HL-60/S4 (cell line): ENCODE measurements around the gene MZF1.

ENCODE experiments used
- in situ Hi-C: fragments of 300-500 bp; cut with MboI; formaldehyde crosslinking; loops from 2 replicates; pipeline ENCODE4 v1.14.3; 2022; ENCODE audit warnings: low sequenced_read_pairs

MZF1 gene

GRCh38 chr19:58570770-58571574 is 2.2 kb downstream of the MZF1 start:
- in situ Hi-C loops, result no loop called here

DNA sequence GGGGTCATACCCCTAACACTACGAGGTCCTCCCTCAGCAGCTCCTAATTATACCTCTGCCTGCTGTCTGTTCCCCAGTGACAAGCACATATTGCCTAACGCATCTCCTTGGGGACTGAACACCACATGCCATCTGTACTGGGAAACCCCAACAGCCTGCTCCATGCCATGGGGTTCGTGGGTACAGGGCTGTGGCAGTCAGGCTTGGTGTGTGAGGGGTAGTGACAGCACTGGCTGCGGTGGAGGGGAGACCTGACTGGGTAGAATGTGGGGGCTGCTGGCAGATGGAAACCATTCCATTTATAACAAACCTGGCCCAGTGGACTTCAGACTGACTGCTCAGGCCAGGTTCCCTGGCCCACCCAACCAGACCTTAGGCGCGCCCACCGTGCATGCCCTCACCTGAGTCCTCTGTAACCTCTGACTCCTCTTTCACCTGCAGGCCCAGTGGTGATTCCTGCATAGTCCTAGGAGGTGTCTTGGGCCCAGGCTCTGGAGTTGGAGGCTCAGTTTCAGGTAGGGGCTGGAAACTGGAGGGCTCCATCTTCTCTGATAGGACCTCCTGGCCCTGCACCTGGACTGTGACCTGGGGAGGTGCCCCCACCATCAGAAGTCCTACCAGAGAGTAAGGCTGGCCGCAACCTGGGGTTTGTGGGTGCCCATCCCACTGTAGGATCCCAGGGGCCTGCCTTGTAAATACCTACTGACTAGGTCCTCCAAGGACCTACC is 3.0 kb downstream of the MZF1 start:
- in situ Hi-C loops, result no loop called here

- in situ Hi-C loops, result no loop called here
These were observed 3.8 kb downstream of the MZF1 start for GRCh38 chr19:58569191-58569942.

- in situ Hi-C loops, result no loop called here
These were observed 4.5 kb downstream of the MZF1 start for GRCh38 chr19:58568453-58569130.

- in situ Hi-C loops, result no loop called here
These were observed 6.1 kb downstream of the MZF1 start for GRCh38 chr19:58566989-58567388.

DNA sequence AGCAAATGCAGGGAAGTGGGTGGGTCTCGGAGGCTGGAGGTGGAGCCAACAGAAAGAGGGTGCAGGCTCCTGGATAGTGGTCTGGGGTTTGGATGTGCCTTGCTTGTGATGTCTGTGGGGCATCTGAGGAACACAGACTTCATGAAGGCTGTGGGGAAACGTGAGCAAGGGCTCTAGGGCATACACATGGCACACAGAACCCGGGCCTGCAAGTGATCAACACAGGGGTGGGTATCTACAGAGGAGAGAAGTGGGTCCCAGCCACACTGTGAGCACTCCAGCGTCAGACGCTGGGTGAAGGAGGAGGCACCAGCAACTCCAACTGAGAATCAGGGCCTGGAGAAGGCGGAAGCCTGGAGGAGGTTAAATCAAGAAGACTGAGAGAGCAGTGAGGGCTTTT is 9.3 kb downstream of the MZF1 start:
- in situ Hi-C loops, result no loop called here

DNA sequence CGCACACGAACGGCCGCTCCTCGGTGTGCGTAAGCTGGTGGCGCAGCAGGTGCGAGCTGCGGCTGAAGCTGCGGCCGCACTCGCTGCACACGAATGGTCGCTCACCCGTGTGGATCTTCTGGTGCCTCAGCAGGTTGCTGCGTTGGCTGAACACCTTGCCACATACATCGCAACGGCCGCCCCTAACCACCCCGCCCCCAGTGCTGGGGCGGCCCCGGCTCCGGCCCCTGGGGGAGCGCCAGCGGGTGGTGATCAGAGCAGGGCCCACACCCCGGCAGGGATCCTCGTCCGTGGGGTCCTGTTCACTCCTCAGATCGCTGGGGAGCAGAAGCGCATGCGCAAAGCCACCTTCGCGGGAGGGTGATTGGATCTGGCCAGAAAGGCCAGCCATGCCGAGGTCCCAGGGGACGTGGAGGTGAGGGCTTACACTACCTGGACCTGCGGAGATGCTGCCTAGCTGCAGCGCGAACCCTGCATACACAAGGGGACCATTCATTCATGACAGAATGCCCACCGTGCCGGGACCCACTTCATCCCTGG is 10.0 kb downstream of the MZF1 start:
- in situ Hi-C loops, result no loop called here

- in situ Hi-C loops, result no loop called here
These were observed 10.8 kb downstream of the MZF1 start for GRCh38 chr19:58562122-58563033.

- in situ Hi-C loops, result no loop called here
These were observed 11.6 kb downstream of the MZF1 start for GRCh38 chr19:58561373-58562121.

- in situ Hi-C loops, result no loop called here
These were observed 12.2 kb downstream of the MZF1 start for GRCh38 chr19:58560921-58561320.

GRCh38 chr19:58560007-58560887 is 12.9 kb downstream of the MZF1 start:
- in situ Hi-C loops, result no loop called here

GRCh38 chr19:58559275-58560006 is 13.7 kb downstream of the MZF1 start:
- in situ Hi-C loops, result no loop called here

- in situ Hi-C loops, result no loop called here
These were observed 14.4 kb downstream of the MZF1 start for GRCh38 chr19:58558623-58559274.

DNA sequence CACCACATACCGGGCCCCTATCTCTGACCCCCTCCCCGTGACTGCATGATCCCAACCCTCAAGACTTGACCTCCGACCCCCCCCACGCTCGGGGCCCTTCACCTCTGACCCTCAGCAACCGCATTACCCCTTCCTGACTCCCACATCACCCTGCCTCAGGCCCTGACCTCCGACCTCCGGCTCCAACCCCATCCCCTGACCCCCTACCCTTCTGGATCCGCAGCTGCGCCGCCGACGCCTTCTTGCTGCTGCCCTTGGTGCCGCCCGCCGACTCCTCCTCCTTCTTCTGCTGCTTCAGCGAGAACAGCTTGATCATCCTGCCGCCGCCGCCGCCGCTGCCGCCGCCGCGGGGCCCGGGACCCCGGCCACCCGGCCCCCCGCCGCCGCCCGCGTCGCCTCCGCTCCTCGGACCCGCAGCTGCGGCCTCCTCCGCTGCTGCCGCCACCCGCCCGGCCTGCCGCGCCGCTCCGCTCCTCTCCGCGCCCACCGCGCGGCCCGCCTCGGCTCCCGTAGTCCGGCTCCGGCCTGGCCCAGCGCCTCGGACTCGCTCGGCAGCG is 15.0 kb downstream of the MZF1 start, which contains the start of gene UBE2M:
Gene UBE2M (minus strand): TSS at position 546 of the 557 bp plus-strand sequence. CDS start 230 bp downstream, at position 316.
- in situ Hi-C loops, result no loop called here

GRCh38 chr19:58557221-58558065 is 15.7 kb downstream of the MZF1 start:
- in situ Hi-C loops, result no loop called here
